Neutrophil (primary cell): ENCODE results near the gene SYCE1.
"Not testable (repeated sequence)": the region's sequence is repeated elsewhere in the genome, so short reads cannot be mapped to it uniquely, and the experiment has no call there.

Source experiments
- H3K27ac ChIP-seq: fragments of 200-600 bp; sonication (generic); 2 replicates; pipeline ENCODE4 v1.5.1; 2016; ENCODE audit warnings: mild to moderate bottlenecking, moderate library complexity
- H3K27me3 ChIP-seq: fragments of 200-600 bp; sonication (generic); 2 replicates; pipeline ENCODE4 v1.6.0; 2016; ENCODE audit warnings: mild to moderate bottlenecking
- H3K36me3 ChIP-seq: fragments of 200-600 bp; sonication (generic); 2 replicates; pipeline ENCODE4 v1.5.1; 2017
- H3K4me1 ChIP-seq, 2 experiments: fragments of 200-600 bp in 1 of 2; sonication (generic) in 1 of 2; 1 replicate in 1 of 2; 2 replicates in 1 of 2; pipeline versions ENCODE4 v1.5.1 to v1.6.1; 2013 to 2016; ENCODE audit warnings: low read depth in 1 of 2, low read length in 1 of 2, mild to moderate bottlenecking in 1 of 2, moderate library complexity in 1 of 2; ENCODE audit not compliant: control insufficient read depth in 1 of 2, insufficient read depth in 1 of 2
- H3K4me3 ChIP-seq, 2 experiments: fragments of 200-600 bp in 1 of 2; sonication (generic) in 1 of 2; 1 replicate in 1 of 2; 2 replicates in 1 of 2; pipeline ENCODE4 v1.5.1; 2013 to 2016; ENCODE audit warnings: low read depth in 1 of 2, low read length in 1 of 2, mild to moderate bottlenecking in 1 of 2, moderate library complexity in 1 of 2
- H3K9me3 ChIP-seq: fragments of 200-600 bp; sonication (generic); 2 replicates; pipeline ENCODE4 v1.5.1; 2016
- CTCF ChIP-seq: fragments of 200-600 bp; sonication (generic); IDR thresholded peaks from 2 replicates; pipeline ENCODE4 v1.5.1; 2016; ENCODE audit warnings: antibody characterized with exemption

Gene SYCE1

GRCh38 chr10:133600657-133601056 lies 35.3 kb upstream of the SYCE1 start:
- Histone ChIP-seq H3K27ac (no peak overlapping the region), H3K9me3 (no peaks in the 10 kb centered on the region), H3K4me3 (no peak overlapping the region), H3K36me3 (no peaks in the 10 kb centered on the region), H3K4me1 (peaks cover 0 to 7% of the 10 kb centered on the region in 2 experiments), H3K27me3 (peaks cover 26% of the 10 kb centered on the region)
- no peak for TF ChIP-seq CTCF

- H3K4me3 ChIP-seq, H3K36me3 ChIP-seq, H3K9me3 ChIP-seq, H3K4me1 ChIP-seq, H3K27ac ChIP-seq: not testable (repeated sequence)
- peaks cover 21% of the 10 kb centered on the region for H3K27me3 ChIP-seq
Measured at GRCh38 chr10:133599869-133600268, 34.5 kb upstream of the SYCE1 start.

- Histone ChIP-seq H3K27ac (no peak overlapping the region), H3K36me3 (no peaks in the 10 kb centered on the region), H3K4me3 (no peak overlapping the region), H3K9me3 (no peaks in the 10 kb centered on the region), H3K27me3 (peaks cover 29% of the 10 kb centered on the region), H3K4me1 (no peaks in the 10 kb centered on the region)
- no peak for TF ChIP-seq CTCF
Measured at GRCh38 chr10:133592716-133593115, 27.3 kb upstream of the SYCE1 start.

GRCh38 chr10:133590970-133591359 lies 25.6 kb upstream of the SYCE1 start:
- H3K36me3 ChIP-seq: no peaks in the 10 kb centered on the region
- H3K4me1 ChIP-seq: no peaks in the 10 kb centered on the region
- no peak for TF ChIP-seq CTCF
- H3K27ac ChIP-seq: no peak overlapping the region
- peaks cover 16% of the 10 kb centered on the region for H3K27me3 ChIP-seq
- no peaks in the 10 kb centered on the region for H3K9me3 ChIP-seq
- H3K4me3 ChIP-seq: no peak overlapping the region

DNA sequence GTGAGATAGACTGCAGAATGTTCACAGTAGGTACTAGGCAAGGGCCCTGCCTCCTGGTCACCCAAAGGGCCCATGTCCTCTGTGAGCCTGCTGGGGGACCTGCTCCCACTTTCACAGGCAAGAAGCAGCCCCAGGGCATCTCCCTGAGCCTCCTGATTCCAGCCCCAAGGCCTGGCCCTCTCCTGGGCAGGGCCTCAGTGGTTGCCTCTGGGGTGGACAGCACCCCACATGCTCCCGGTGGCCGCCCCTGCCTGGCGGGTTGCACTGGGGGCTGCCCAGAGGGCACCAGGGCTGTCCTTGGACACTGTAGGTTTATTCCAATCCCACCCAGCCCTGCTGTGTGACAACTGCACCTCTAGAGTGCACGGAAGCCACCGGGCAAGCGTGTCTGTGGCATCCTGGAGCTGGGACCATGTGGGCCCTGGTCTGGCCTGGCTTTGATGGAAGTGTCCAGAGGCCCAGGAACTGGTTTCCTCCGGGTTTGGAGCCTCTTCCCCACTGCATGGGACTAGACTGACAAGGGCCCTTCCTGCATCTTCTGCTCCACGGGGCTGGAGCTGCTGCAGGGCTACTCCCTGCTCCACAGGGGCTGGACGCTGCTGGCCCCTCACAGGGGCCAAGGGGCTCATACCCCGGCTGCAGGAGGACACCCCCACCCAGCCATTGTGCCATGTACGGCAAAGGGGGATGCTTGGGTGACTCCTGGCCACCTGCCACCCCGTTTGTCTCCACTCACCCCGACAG lies 25.0 kb upstream of the SYCE1 start:
- H3K9me3 ChIP-seq: no peaks in the 10 kb centered on the region
- no peaks in the 10 kb centered on the region for H3K4me1 ChIP-seq
- TF ChIP-seq CTCF: no peak
- no peak overlapping the region for H3K27ac ChIP-seq
- H3K4me3 ChIP-seq: no peak overlapping the region
- H3K36me3 ChIP-seq: no peaks in the 10 kb centered on the region
- peaks cover 13% of the 10 kb centered on the region for H3K27me3 ChIP-seq

- not testable (repeated sequence) for H3K9me3 ChIP-seq, H3K4me1 ChIP-seq, H3K27me3 ChIP-seq, H3K4me3 ChIP-seq, H3K36me3 ChIP-seq, H3K27ac ChIP-seq
Measured at GRCh38 chr10:133577037-133577436, 11.7 kb upstream of the SYCE1 start.

- H3K36me3 ChIP-seq, H3K4me3 ChIP-seq, H3K4me1 ChIP-seq, H3K27ac ChIP-seq, H3K27me3 ChIP-seq, H3K9me3 ChIP-seq: not testable (repeated sequence)
Measured at GRCh38 chr10:133573460-133573859, 8.1 kb upstream of the SYCE1 start.

- H3K4me3 ChIP-seq, H3K36me3 ChIP-seq, H3K9me3 ChIP-seq, H3K27ac ChIP-seq, H3K4me1 ChIP-seq, H3K27me3 ChIP-seq: not testable (repeated sequence)
Measured at GRCh38 chr10:133572055-133572454, 6.7 kb upstream of the SYCE1 start.

- H3K27ac ChIP-seq, H3K4me3 ChIP-seq, H3K27me3 ChIP-seq, H3K36me3 ChIP-seq, H3K4me1 ChIP-seq: not testable (repeated sequence)
- peaks cover 18% of the 10 kb centered on the region for H3K9me3 ChIP-seq
Measured at GRCh38 chr10:133569801-133570200, 4.4 kb upstream of the SYCE1 start.

- H3K4me3 ChIP-seq, H3K27me3 ChIP-seq, H3K36me3 ChIP-seq, H3K27ac ChIP-seq, H3K4me1 ChIP-seq: not testable (repeated sequence)
- peaks cover 18% of the 10 kb centered on the region for H3K9me3 ChIP-seq
Measured at GRCh38 chr10:133568831-133569527, 3.6 kb upstream of the SYCE1 start.
